ENCODE data around the gene VGLL4. TPM values are rescaled to one million over a fixed set of nuclear protein-coding genes. Genes with fewer than 3 reads are reported as not detected.

Gene VGLL4
- total RNA-seq (2021; ENCODE audit: unreplicated experiment) (66.0 TPM), Bru-seq, nascent RNA (percentile 93 among the genes with signal in this experiment), BruChase-seq, experiment 1, labeled RNA remaining after a 2-hour chase (percentile 79 among the genes with signal in this experiment), BruChase-seq, experiment 2, labeled RNA remaining after a 6-hour chase (percentile 77 among the genes with signal in this experiment)
- 61.2 TPM for polyA plus RNA-seq (2012; ENCODE audit: insufficient read length)
- long read RNA-seq, transcript VGLL4-211 (5 exons, 1,377 nt): major isoform, 12 of 86 reads
- long read RNA-seq, partial matches to known transcripts: 17 of 86 reads
- long read RNA-seq, other reads (novel, unspliced or antisense): 54 of 86 reads

GRCh38 chr3:11643605-11644087, at the start of gene VGLL4:
Gene VGLL4, minus strand, starts transcription at chr3:11643915. Its CDS starts 397 bp downstream, at chr3:11643518.
- H3K4me1 ChIP-seq (ENCODE audit: control insufficient read depth, insufficient read depth, low read length): peaks cover 12% of the 10 kb centered on the region
- peak; percentile 71; the same call in 1 of the 2 replicates for TF ChIP-seq SIN3A (IDR thresholded peaks at IDR 0.05; ENCODE audit: borderline replicate concordance, insufficient read depth, low read depth, low read length)
- TF ChIP-seq REST (IDR thresholded peaks at IDR 0.05; ENCODE audit: insufficient read depth in 1 of 2, low read depth in 2 of 2, low read length in 1 of 2): no peak
- no peak for TF ChIP-seq TCF7L2 (IDR thresholded peaks at IDR 0.05; ENCODE audit: low read depth, low read length)
- peak; percentile 41; the same call in 1 of the 2 replicates for TF ChIP-seq POLR2AphosphoS5 (IDR thresholded peaks at IDR 0.05; ENCODE audit: low read depth, low read length)
- TF ChIP-seq CTCF (IDR thresholded peaks at IDR 0.05): peak; percentile 17; the same call in 1 of the 2 replicates
- intact Hi-C loops (cut with micrococcal nuclease; ENCODE audit: unreplicated experiment) (loop anchor here (2.0 to 5.0 kb wide), 2 partner anchors 43 to 86 kb away; no protein-coding TSS in a partner anchor), in situ Hi-C loops (cut with HindIII; ENCODE audit: low pct_unique_long_range_greater_than_20kb, low sequenced_read_pairs) (no loop called here)
- no peaks in the 10 kb centered on the region for H3K9me3 ChIP-seq (ENCODE audit: control insufficient read depth, insufficient read depth, low read depth, low read length)
- H3K27ac ChIP-seq (ENCODE audit: low read length): peak within 1 kb of the TSS; percentile 99
- H3K36me3 ChIP-seq (ENCODE audit: control insufficient read depth, insufficient read depth, low read length): no peaks in the 10 kb centered on the region; the same call in 1 of the 2 replicates
- ATAC-seq (peak; percentile 85), DNase-seq (ENCODE audit: low read depth, low spot score) (no peak)
- BruUV-seq (replicated peaks): no TSS peak
- CTCF ChIA-PET: interaction anchor here (0.7 kb wide), 2 partner anchors 9 to 29 kb away, joined by 3 read pairs; no protein-coding TSS in a partner anchor
- POLR2A ChIA-PET: interaction anchor here (0.7 kb wide), 1 partner anchor 264 kb away, joined by 3 read pairs; no protein-coding TSS in a partner anchor
- peak within 1 kb of the TSS; percentile 84 to 86 for H3K4me3 ChIP-seq (ENCODE audit: low read depth in 2 of 2, low read length in 2 of 2)
- H3K27me3 ChIP-seq (ENCODE audit: control insufficient read depth, insufficient read depth, low read length): no peaks in the 10 kb centered on the region

- ChIA-PET POLR2A (no interaction called here), CTCF (no interaction called here)
- Histone ChIP-seq H3K4me3 (ENCODE audit: low read depth in 2 of 2, low read length in 2 of 2) (no peak overlapping the region), H3K9me3 (ENCODE audit: control insufficient read depth, insufficient read depth, low read depth, low read length) (no peaks in the 10 kb centered on the region), H3K27me3 (ENCODE audit: control insufficient read depth, insufficient read depth, low read length) (no peaks in the 10 kb centered on the region), H3K4me1 (ENCODE audit: control insufficient read depth, insufficient read depth, low read length) (no peaks in the 10 kb centered on the region), H3K36me3 (ENCODE audit: control insufficient read depth, insufficient read depth, low read length) (no peaks in the 10 kb centered on the region), H3K27ac (ENCODE audit: low read length) (no peak overlapping the region)
- in situ Hi-C loops (cut with HindIII; ENCODE audit: low pct_unique_long_range_greater_than_20kb, low sequenced_read_pairs): no loop called here
- no TSS peak for BruUV-seq (replicated peaks)
- no peak for ATAC-seq
- intact Hi-C loops (cut with micrococcal nuclease; ENCODE audit: unreplicated experiment): no loop called here
- no peak for DNase-seq (ENCODE audit: low read depth, low spot score)
- TF ChIP-seq REST (IDR thresholded peaks at IDR 0.05; ENCODE audit: insufficient read depth in 1 of 2, low read depth in 2 of 2, low read length in 1 of 2) (no peak), TCF7L2 (IDR thresholded peaks at IDR 0.05; ENCODE audit: low read depth, low read length) (no peak), SIN3A (IDR thresholded peaks at IDR 0.05; ENCODE audit: borderline replicate concordance, insufficient read depth, low read depth, low read length) (no peak), CTCF (IDR thresholded peaks at IDR 0.05) (no peak), POLR2AphosphoS5 (IDR thresholded peaks at IDR 0.05; ENCODE audit: low read depth, low read length) (no peak)
Observed at GRCh38 chr3:11692532-11692813, 48.8 kb upstream of the VGLL4 start.
